C4-2B (cell line): Measurements from ENCODE around the gene EHBP1L1.

ENCODE experiments used
- H3K27ac ChIP-seq: fragments of 450-650 bp; 2 replicates; pipeline ENCODE4 v1.5.1; 2017
- ZFX ChIP-seq: fragments of 450-650 bp; IDR thresholded peaks from 2 replicates; pipeline ENCODE4 v1.6.1; 2017
- TF ChIP-seq, protein P1 (sequence below): fragments of 450-650 bp; conservative IDR thresholded peaks from 2 replicates; pipeline ENCODE4 v1.5.1; 2017; ENCODE audit warnings: mild to moderate bottlenecking

The EHBP1L1 gene

GRCh38 chr11:65565624-65566453 lies 10.0 kb upstream of the EHBP1L1 start:
- no peak overlapping the region for H3K27ac ChIP-seq
- TF ChIP-seq, protein P1, sequence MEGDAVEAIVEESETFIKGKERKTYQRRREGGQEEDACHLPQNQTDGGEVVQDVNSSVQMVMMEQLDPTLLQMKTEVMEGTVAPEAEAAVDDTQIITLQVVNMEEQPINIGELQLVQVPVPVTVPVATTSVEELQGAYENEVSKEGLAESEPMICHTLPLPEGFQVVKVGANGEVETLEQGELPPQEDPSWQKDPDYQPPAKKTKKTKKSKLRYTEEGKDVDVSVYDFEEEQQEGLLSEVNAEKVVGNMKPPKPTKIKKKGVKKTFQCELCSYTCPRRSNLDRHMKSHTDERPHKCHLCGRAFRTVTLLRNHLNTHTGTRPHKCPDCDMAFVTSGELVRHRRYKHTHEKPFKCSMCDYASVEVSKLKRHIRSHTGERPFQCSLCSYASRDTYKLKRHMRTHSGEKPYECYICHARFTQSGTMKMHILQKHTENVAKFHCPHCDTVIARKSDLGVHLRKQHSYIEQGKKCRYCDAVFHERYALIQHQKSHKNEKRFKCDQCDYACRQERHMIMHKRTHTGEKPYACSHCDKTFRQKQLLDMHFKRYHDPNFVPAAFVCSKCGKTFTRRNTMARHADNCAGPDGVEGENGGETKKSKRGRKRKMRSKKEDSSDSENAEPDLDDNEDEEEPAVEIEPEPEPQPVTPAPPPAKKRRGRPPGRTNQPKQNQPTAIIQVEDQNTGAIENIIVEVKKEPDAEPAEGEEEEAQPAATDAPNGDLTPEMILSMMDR = no peak
- no peak for TF ChIP-seq ZFX

GRCh38 chr11:65569164-65569972 lies 6.5 kb upstream of the EHBP1L1 start:
- peak; percentile 67; the same call in 1 of the 2 replicates for TF ChIP-seq ZFX
- TF ChIP-seq, protein P1 = no peak
- peak overlapping the region; percentile 84 for H3K27ac ChIP-seq

GRCh38 chr11:65569973-65570918 lies 5.6 kb upstream of the EHBP1L1 start, which contains the start of gene ZNRD2:
ZNRD2 (plus strand) TSS chr11:65570477; CDS start chr11:65570492, 15 bp downstream.
- H3K27ac ChIP-seq = peak within 1 kb of the TSS; percentile 84
- TF ChIP-seq, protein P1 = peak; percentile 75
- TF ChIP-seq ZFX = 0 out of 2 replicates have a peak, but pooled peaks have one; percentile 46

- TF ChIP-seq ZFX = no peak
- TF ChIP-seq, protein P1 = no peak
- H3K27ac ChIP-seq = peak overlapping the region; percentile 84
Measured at GRCh38 chr11:65571420-65571819, 4.4 kb upstream of the EHBP1L1 start.

DNA sequence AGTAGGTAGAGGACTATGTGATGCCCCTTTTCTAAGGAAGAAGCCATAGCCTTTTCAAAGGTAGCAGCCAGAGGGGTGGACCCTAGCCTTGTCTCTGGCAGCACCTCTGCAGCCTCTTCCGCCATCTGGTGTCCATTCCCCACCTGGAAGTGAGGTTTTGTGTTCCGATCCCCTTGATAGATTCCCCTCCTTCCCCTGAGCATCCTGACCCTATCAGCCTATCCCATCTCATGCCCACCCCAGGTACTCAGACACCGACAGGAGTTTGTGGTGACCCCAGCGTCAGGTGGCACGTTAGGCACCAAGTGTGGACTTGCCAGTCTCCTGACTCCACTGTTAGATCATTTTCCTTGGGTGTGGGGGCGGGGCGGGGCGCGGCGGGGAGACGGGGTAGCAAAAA lies 3.9 kb upstream of the EHBP1L1 start:
- TF ChIP-seq, protein P1 = peak; percentile 47
- no peak for TF ChIP-seq ZFX
- H3K27ac ChIP-seq = peak overlapping the region; percentile 84

DNA sequence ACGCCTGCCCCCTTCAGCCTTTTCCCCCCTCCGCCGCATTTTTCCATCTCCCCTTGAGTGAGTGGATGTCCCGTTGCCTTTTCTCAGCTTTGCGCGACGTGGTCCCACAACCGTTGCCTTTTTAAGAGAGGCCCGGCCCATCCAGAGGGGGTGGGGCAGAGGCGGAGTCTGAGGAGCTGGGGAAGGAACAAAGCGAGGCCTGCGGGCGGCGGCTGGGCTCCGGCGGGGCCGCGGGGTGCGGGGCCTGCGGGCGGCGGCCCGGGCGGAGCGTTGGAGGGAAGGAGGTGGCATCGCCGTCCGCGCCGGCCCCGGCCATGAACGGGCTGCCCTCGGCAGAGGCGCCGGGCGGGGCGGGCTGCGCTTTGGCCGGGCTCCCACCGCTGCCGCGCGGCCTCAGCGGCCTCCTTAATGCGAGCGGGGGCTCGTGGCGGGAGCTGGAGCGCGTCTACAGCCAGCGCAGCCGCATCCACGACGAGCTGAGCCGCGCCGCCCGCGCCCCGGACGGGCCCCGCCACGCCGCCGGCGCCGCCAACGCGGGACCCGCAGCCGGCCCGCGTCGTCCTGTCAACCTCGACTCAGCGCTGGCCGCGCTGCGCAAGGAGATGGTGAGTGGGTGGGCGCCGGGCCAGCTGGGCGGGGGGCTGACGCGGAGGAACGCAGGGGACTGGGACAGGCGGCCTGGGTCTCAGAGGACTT lies 3.3 kb upstream of the EHBP1L1 start, which contains the start of gene FAM89B:
Gene FAM89B, plus strand, starts transcription at position 183 of the 696 bp plus-strand sequence. Its CDS starts 132 bp downstream, at position 315.
- peak within 1 kb of the TSS; percentile 84 for H3K27ac ChIP-seq
- TF ChIP-seq, protein P1 = no peak
- peak; percentile 84; the same call in 1 of the 2 replicates for TF ChIP-seq ZFX
